C4-2B (cell line): ENCODE results near the gene DUSP10.

Source experiments
- ZFX ChIP-seq: fragments of 450-650 bp; IDR thresholded peaks from 2 replicates; pipeline ENCODE4 v1.6.1; 2017
- TF ChIP-seq, protein P1 (sequence below): fragments of 450-650 bp; conservative IDR thresholded peaks from 2 replicates; pipeline ENCODE4 v1.5.1; 2017; ENCODE audit warnings: mild to moderate bottlenecking

DNA sequence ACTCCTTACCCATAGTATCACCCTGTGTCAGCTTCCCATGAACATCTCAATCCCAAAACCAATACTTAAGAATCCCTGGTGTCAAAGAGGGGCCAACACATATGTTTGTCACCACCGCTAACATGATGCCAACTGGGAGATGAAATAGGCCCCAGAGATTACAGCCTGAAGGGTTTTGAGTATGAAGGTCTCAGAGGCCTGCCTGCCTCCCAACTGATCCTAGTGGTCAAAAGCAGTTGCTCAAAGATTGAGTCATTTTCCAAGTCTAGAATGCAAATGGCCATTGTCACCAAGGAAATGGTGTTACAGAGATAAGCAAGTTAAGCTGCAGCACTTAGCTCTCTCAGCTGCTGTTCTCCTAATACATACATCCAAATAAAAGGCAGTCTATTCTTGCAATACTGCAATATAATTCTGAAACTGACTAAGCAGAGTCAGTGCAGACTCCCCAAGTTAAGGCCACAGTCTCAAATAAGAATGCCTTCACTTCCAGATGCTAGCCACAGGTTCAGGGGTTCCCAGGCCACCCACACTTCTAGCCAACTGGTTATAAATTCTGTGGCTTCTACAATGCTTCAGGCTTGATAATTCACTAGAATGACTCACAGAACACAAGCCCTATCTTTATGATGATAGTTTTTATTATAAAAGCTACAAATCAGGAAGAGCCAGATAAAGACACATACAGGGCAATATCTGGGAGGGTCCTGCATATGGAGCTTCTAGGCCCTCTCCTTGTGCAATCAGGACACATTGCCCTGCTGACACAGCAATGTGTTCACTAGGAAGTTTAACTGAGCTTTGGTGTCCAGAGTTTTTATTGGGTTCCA, 18.7 kb downstream of the DUSP10 start:
- TF ChIP-seq, protein P1, sequence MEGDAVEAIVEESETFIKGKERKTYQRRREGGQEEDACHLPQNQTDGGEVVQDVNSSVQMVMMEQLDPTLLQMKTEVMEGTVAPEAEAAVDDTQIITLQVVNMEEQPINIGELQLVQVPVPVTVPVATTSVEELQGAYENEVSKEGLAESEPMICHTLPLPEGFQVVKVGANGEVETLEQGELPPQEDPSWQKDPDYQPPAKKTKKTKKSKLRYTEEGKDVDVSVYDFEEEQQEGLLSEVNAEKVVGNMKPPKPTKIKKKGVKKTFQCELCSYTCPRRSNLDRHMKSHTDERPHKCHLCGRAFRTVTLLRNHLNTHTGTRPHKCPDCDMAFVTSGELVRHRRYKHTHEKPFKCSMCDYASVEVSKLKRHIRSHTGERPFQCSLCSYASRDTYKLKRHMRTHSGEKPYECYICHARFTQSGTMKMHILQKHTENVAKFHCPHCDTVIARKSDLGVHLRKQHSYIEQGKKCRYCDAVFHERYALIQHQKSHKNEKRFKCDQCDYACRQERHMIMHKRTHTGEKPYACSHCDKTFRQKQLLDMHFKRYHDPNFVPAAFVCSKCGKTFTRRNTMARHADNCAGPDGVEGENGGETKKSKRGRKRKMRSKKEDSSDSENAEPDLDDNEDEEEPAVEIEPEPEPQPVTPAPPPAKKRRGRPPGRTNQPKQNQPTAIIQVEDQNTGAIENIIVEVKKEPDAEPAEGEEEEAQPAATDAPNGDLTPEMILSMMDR = no peak
- no peak for TF ChIP-seq ZFX
